ENCODE measurements around the gene TAT. TPM values are rescaled to one million over a fixed set of nuclear protein-coding genes. Genes with fewer than 3 reads are reported as not detected.
A peak's percentile ranks its signal among the peaks of the same experiment; 100 is the strongest.
"Not testable (repeated sequence)": the region's sequence is repeated elsewhere in the genome, so short reads cannot be mapped to it uniquely, and the experiment has no call there.

Gene TAT
- total and polyA plus RNA-seq, 12 donors = 0.03 to 1.3 (median 0.16) TPM; not detected in 4

DNA sequence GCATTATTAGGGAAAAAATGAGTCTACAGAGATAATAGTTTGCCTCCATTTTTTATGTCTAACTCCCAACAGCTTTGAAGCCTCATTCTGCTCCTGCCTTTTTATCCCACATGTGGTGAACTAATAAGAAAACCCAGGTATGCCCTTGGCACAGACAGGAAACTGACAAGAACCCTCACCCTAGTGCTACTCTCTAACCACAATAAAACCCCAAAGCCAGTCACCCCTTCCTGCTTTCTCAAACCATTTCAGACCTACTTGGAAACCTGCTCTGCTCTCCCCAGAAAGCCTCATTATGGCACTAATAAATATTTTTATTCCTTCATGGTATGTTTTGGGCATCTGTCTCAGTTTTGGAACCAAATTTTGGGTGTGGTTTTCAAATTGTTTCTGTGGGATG, 45.2 kb upstream of the TAT start:
- H3K9me3 ChIP-seq (replicated peaks in 1 of 3) = no peaks in the 10 kb centered on the region
- peaks cover 15% of the 10 kb centered on the region for H3K27me3 ChIP-seq
- DNase-seq = no peak
- peaks cover 9 to 12% of the 10 kb centered on the region in 2 donors for H3K4me1 ChIP-seq (replicated peaks in 1 of 2)
- TF ChIP-seq POLR2A (IDR thresholded peaks at IDR 0.05) = no peak
- TF ChIP-seq, protein P1, sequence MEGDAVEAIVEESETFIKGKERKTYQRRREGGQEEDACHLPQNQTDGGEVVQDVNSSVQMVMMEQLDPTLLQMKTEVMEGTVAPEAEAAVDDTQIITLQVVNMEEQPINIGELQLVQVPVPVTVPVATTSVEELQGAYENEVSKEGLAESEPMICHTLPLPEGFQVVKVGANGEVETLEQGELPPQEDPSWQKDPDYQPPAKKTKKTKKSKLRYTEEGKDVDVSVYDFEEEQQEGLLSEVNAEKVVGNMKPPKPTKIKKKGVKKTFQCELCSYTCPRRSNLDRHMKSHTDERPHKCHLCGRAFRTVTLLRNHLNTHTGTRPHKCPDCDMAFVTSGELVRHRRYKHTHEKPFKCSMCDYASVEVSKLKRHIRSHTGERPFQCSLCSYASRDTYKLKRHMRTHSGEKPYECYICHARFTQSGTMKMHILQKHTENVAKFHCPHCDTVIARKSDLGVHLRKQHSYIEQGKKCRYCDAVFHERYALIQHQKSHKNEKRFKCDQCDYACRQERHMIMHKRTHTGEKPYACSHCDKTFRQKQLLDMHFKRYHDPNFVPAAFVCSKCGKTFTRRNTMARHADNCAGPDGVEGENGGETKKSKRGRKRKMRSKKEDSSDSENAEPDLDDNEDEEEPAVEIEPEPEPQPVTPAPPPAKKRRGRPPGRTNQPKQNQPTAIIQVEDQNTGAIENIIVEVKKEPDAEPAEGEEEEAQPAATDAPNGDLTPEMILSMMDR (IDR thresholded peaks at IDR 0.05) = no peak
- no peak overlapping the region for H3K4me3 ChIP-seq
- no peak overlapping the region for H3K27ac ChIP-seq
- intact Hi-C loops (cut with DNase I) = no loop called here
- no peaks in the 10 kb centered on the region for H3K36me3 ChIP-seq (replicated peaks in 1 of 2)

DNA sequence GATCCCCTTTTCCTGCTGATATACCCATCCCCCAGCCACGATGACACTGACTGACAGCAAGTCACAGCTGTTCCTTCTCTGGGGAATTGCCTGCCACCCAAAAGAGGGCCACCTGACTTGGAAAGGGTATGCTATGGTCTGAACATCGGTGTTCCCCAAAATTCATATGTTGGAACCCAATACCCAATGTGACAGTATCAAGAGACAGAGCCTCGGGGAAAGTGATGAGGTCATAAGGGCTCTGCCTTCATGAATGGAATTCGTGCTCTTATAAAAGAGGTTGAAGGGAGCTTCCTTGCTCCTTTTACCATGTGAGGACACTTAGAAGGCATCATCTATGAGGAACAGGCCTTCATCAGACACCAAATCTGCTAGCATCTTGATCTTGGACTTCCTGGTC, 41.5 kb upstream of the TAT start:
- TF ChIP-seq POLR2A (IDR thresholded peaks at IDR 0.05) = no peak
- TF ChIP-seq, protein P1 (IDR thresholded peaks at IDR 0.05) = no peak
- 68 to 75% (median 72%) methylated on average over 4 of the region's 4 CpGs for WGBS, 4 donors
- no peaks in the 10 kb centered on the region for H3K36me3 ChIP-seq (replicated peaks in 1 of 2)
- no peak overlapping the region for H3K27ac ChIP-seq
- H3K4me3 ChIP-seq = no peak overlapping the region
- intact Hi-C loops (cut with DNase I) = no loop called here
- no peaks in the 10 kb centered on the region for H3K9me3 ChIP-seq (replicated peaks in 1 of 3)
- no peak for DNase-seq
- H3K4me1 ChIP-seq (replicated peaks in 1 of 2) = no peaks in the 10 kb centered on the region
- H3K27me3 ChIP-seq = no peaks in the 10 kb centered on the region

DNA sequence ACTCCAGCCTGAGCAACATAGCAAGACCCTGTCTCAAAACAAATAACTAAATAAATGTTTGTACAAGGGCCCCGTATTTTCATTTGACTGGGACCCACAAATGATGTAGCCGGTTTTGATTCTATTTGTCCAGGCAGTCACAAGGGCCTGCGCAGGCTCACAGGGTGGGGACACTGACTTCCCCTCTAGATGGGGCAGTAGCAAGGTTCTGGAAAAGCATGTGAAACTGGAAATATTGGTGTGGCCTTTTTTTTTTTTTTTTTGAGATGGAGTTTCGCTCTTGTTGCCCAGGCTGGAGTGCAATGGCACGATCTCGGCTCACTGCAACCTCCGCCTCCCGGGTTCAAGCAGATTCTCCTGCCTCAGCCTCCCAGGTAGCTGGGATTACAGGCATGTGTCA, 38.1 kb upstream of the TAT start:
- H3K4me3 ChIP-seq; H3K36me3 ChIP-seq (replicated peaks in 1 of 2); H3K27me3 ChIP-seq; DNase-seq; H3K9me3 ChIP-seq (replicated peaks in 1 of 3); H3K27ac ChIP-seq; H3K4me1 ChIP-seq (replicated peaks in 1 of 2): not testable (repeated sequence)
- intact Hi-C loops (cut with DNase I) = loop anchor here in 1 of 2 donors (5.0 kb wide), 1 partner anchor 203 kb away; no protein-coding TSS in a partner anchor
- WGBS, 4 donors = 76 to 94% (median 87%) methylated on average over 7 to 8 of the region's 8 CpGs

DNA sequence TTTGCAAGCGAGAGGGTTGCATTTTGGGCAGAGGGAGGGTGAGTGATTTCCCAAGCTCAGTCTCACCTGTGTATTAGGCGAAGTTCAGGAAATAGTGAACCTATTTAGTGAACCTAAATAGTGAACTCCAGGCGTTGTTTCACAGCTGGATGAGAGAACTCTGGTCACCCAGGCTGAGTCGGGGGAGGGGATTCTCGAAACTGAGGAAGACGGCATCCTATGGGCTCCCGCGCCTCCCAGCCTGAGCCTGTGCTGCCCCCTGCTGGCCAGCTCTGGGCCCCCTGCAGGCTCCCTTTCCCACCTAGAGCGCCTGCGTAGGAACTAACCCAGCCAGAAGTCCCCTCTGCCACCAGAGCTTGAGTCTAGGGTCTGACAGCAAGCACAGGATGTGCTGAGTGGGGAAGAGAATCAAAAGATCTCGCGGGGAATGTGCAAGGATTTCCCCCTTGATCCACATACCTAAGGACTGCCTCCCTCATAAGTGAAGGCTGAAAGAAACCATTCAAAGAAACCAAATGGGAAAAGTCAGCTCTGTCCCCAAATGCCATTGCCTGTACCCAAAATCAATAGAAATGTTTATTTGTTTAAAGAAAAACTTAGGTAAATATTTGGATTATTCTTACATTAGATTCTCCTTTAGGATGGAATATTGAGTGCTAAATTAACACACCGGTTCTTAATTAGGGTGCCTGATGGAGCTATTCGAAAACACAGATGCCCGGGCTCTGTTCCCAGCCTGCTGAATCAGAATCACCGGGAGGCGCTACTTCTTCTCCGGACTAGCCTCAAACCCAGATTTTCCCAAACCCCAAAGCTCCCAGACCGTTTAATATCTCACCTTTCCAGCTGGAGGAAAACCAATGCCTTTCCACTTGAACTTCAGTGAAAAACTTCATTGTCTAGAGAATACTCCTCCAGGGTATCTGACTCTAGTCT, 34.3 kb upstream of the TAT start:
- 12 to 16% (median 14%) methylated on average over 19 of the region's 19 CpGs for WGBS, 4 donors
- H3K4me1 ChIP-seq (replicated peaks in 1 of 2) = peaks cover 0 to 5% of the 10 kb centered on the region in 2 donors
- intact Hi-C loops (cut with DNase I) = loop anchor here (2.0 to 5.0 kb wide), 2 partner anchors 198 to 199 kb away; no protein-coding TSS in a partner anchor
- H3K27me3 ChIP-seq = peaks cover 4% of the 10 kb centered on the region
- no peak overlapping the region for H3K4me3 ChIP-seq
- H3K36me3 ChIP-seq (replicated peaks in 1 of 2) = no peaks in the 10 kb centered on the region
- no peak overlapping the region for H3K27ac ChIP-seq
- H3K9me3 ChIP-seq (replicated peaks in 1 of 3) = no peaks in the 10 kb centered on the region
- peak; percentile 67 to 80 (median 72) for DNase-seq
- TF ChIP-seq, protein P1 (IDR thresholded peaks at IDR 0.05) = peak; percentile 66 to 94 (median 81)
- no peak for TF ChIP-seq POLR2A (IDR thresholded peaks at IDR 0.05)

Data from adrenal gland (tissue), 12 donors.